ENCODE measurements around the gene ARV1.

Gene ARV1

DNA sequence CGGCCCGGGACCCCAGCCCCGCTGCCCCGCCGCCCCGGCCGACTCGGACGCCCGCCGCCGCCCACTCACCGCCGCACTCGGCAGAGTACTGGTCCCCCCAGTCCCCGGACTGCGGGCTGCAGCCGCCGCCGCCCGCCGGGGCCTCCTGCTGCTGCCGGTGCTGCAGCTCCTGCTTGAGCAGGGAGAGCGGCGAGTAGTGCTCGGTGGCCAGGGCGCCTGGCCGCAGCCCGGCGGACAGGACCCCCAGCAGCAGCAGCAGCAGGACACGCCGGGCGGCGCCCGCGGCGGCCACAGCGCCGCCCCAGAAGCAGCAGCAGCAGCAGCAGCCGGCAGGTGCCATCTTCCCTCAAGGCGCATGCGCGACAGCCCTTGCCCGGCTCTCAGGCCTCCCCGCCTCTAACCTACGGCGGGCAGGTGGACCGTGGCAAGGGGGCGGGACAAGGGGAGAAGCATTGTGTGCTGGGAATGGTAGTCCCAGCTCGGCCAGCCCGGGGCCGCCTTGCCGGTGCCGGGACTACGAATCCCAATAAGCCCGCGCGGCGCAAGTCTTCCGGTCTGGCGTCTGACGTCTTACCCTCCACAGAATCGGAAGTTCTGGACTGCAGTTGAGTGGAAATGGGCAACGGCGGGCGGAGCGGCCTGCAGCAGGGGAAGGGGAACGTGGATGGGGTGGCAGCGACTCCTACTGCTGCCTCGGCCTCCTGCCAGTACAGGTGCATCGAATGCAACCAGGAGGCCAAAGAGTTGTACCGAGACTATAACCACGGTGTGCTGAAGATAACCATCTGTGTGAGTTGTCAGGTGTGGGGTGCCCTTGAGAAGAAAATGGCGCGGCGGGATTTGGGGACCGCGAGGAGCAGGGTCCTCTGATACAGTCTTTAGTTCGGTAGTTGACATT lies at the start of gene ARV1, which contains the start of gene TTC13:
TSS of gene ARV1 (plus strand) at position 604 of the 898 bp plus-strand sequence. CDS start at position 616, 12 bp downstream.
TSS of gene TTC13 (minus strand) at position 371 of the 898 bp plus-strand sequence. CDS start at position 340, 31 bp downstream.
- H3K79me2 ChIP-seq (ENCODE audit: control insufficient read depth, insufficient read depth, low read length, unreplicated experiment), result peaks cover 36% of the 10 kb centered on the region
- peak within 1 kb of the TSS; percentile 89 for H2AFZ ChIP-seq (ENCODE audit: low read length, unreplicated experiment)
- H3K27ac ChIP-seq (ENCODE audit: low read depth, low read length), result no peak within 1 kb of the TSS
- peak within 1 kb of the TSS; percentile 88 for H3K4me3 ChIP-seq (ENCODE audit: low read depth, low read length)
- H3K4me1 ChIP-seq (ENCODE audit: control insufficient read depth, insufficient read depth, low read length, unreplicated experiment), result peaks cover 23% of the 10 kb centered on the region
- peaks cover 9% of the 10 kb centered on the region; the same call in 1 of the 2 replicates for H3K36me3 ChIP-seq (ENCODE audit: insufficient read depth, low read length)
- no peaks in the 10 kb centered on the region for H3K27me3 ChIP-seq (ENCODE audit: insufficient read depth, low read length)

DNA sequence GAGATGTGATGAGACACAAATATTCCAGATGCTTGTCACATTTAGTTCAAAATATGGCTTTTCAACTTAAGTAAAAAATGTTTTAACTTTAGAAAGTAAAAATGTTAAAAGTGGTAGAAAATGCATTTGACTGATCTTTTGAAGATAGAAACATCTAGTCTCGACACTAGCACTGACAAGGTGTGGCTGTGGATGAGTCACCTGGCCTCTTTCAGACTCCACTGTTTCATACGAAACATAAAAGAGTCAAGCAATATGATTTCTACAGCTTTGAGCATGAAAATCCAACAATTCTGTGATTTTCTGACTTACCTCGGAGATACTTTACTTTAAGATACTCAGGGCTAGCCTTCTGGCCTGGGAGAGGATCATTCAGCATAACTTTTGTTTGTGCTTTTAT lies 47.9 kb upstream of the ARV1 start:
- Histone ChIP-seq H3K27me3 (ENCODE audit: insufficient read depth, low read length) (no peaks in the 10 kb centered on the region), H2AFZ (ENCODE audit: low read length, unreplicated experiment) (no peak overlapping the region), H3K79me2 (ENCODE audit: control insufficient read depth, insufficient read depth, low read length, unreplicated experiment) (no peaks in the 10 kb centered on the region), H3K4me3 (ENCODE audit: low read depth, low read length) (no peak overlapping the region), H3K27ac (ENCODE audit: low read depth, low read length) (no peak overlapping the region), H3K36me3 (ENCODE audit: insufficient read depth, low read length) (peaks cover 3% of the 10 kb centered on the region; the same call in 1 of the 2 replicates), H3K4me1 (ENCODE audit: control insufficient read depth, insufficient read depth, low read length, unreplicated experiment) (no peaks in the 10 kb centered on the region)

DNA sequence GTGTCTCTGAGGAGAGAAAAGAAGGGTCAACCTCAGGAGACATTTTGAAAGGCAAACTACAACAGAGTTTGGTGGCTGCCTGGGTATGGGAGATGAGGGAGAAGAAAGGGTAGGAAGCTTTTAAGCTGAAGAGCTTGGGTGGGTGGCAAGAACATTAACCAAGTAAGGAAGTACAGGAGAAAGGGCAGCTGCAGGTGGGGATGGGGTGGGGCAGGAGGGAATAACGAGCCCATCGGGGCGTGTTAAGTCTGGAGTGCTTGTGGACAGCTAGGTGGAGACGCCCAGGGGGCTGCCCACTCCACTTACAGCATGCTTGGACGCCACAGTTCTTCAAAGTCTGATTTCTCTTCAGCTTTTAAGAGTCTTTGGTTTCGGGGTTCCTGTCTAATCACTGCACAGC lies 43.0 kb upstream of the ARV1 start:
- H3K4me3 ChIP-seq (ENCODE audit: low read depth, low read length), result no peak overlapping the region
- no peaks in the 10 kb centered on the region for H3K4me1 ChIP-seq (ENCODE audit: control insufficient read depth, insufficient read depth, low read length, unreplicated experiment)
- no peak overlapping the region for H2AFZ ChIP-seq (ENCODE audit: low read length, unreplicated experiment)
- H3K27ac ChIP-seq (ENCODE audit: low read depth, low read length), result no peak overlapping the region
- H3K79me2 ChIP-seq (ENCODE audit: control insufficient read depth, insufficient read depth, low read length, unreplicated experiment), result no peaks in the 10 kb centered on the region
- H3K36me3 ChIP-seq (ENCODE audit: insufficient read depth, low read length), result no peaks in the 10 kb centered on the region
- no peaks in the 10 kb centered on the region for H3K27me3 ChIP-seq (ENCODE audit: insufficient read depth, low read length)

- no peaks in the 10 kb centered on the region for H3K79me2 ChIP-seq (ENCODE audit: control insufficient read depth, insufficient read depth, low read length, unreplicated experiment)
- no peak overlapping the region for H2AFZ ChIP-seq (ENCODE audit: low read length, unreplicated experiment)
- H3K27ac ChIP-seq (ENCODE audit: low read depth, low read length), result no peak overlapping the region
- no peaks in the 10 kb centered on the region for H3K36me3 ChIP-seq (ENCODE audit: insufficient read depth, low read length)
- no peaks in the 10 kb centered on the region for H3K4me1 ChIP-seq (ENCODE audit: control insufficient read depth, insufficient read depth, low read length, unreplicated experiment)
- no peaks in the 10 kb centered on the region for H3K27me3 ChIP-seq (ENCODE audit: insufficient read depth, low read length)
- no peak overlapping the region for H3K4me3 ChIP-seq (ENCODE audit: low read depth, low read length)
Observed at GRCh38 chr1:230936475-230936874, 42.4 kb upstream of the ARV1 start.

DNA sequence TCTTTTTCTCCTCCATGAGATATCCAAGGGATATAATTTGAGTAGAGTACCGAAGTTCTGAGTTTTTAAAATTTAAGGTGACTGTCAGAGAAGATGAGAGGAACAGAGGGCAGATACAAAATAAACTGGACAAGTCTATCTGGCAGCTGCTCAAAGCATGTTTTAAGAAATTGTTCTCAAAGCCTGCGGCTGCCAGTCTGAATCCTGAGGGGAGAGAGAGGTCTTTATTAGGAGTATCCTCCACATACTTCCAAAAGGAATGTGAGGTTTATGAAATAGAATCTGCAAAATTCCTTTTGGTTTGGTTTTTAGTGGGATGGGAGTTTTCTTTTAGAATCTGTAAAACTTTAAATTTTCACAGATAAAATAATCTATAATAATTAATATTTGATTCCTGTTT lies 41.5 kb upstream of the ARV1 start:
- Histone ChIP-seq H3K4me3 (ENCODE audit: low read depth, low read length) (no peak overlapping the region), H3K27ac (ENCODE audit: low read depth, low read length) (no peak overlapping the region), H3K79me2 (ENCODE audit: control insufficient read depth, insufficient read depth, low read length, unreplicated experiment) (no peaks in the 10 kb centered on the region), H3K36me3 (ENCODE audit: insufficient read depth, low read length) (no peaks in the 10 kb centered on the region), H3K4me1 (ENCODE audit: control insufficient read depth, insufficient read depth, low read length, unreplicated experiment) (no peaks in the 10 kb centered on the region), H2AFZ (ENCODE audit: low read length, unreplicated experiment) (no peak overlapping the region), H3K27me3 (ENCODE audit: insufficient read depth, low read length) (no peaks in the 10 kb centered on the region)

DNA sequence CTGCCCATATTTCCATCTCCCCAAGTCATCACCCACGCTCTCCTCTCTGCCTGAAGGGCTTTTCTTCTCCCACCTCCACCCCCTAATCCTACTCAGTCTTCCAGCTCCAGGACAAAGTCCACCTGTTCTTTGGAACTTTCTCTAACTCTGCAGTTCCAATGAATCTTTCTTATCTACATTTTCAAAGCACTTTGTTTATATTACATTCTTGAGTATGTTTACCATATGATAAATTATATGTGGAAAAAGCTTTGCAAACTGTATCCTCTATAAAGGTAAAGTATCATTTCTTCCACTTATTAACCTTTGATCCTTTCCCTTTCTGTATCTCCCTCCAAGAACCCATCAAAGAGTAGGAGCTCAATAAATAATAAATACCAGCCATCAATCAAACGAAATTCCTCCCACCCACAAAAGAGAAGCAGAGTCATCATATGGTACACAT lies 39.9 kb upstream of the ARV1 start:
- no peaks in the 10 kb centered on the region for H3K4me1 ChIP-seq (ENCODE audit: control insufficient read depth, insufficient read depth, low read length, unreplicated experiment)
- H2AFZ ChIP-seq (ENCODE audit: low read length, unreplicated experiment), result no peak overlapping the region
- no peaks in the 10 kb centered on the region for H3K36me3 ChIP-seq (ENCODE audit: insufficient read depth, low read length)
- H3K27me3 ChIP-seq (ENCODE audit: insufficient read depth, low read length), result no peaks in the 10 kb centered on the region
- no peak overlapping the region for H3K4me3 ChIP-seq (ENCODE audit: low read depth, low read length)
- H3K27ac ChIP-seq (ENCODE audit: low read depth, low read length), result no peak overlapping the region
- no peaks in the 10 kb centered on the region for H3K79me2 ChIP-seq (ENCODE audit: control insufficient read depth, insufficient read depth, low read length, unreplicated experiment)

DNA sequence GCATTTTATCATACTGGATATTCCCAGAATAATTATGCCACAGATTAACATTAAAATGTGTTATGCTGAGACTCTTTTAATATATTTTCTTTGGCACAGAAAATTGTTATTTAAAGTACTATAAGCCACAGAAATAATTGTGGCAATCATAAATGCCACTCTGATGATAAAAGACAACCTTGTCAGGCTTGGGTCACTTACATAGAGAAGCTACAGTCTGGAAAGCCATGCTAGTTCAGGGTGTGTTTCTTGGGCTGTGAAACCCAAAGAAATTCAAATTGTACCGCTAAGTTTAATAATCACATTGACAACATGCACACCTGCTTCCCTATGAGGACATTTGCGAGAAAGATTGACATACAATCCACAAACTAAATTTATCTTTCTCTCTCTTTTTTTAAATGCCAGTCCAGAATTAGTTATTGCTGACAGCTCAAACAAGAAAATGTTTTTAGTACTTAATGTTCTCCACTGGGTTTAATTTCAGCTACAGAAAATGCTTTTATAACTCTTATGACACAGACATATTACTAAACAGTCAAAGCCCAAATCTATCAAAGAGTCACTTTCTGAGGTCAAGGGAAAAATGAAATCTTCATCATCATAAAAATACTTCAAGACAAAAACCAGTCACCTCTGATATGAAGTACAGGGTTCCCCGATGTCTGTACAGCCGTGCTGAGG lies 38.9 kb upstream of the ARV1 start:
- Histone ChIP-seq H3K27ac (ENCODE audit: low read depth, low read length) (no peak overlapping the region), H2AFZ (ENCODE audit: low read length, unreplicated experiment) (no peak overlapping the region), H3K27me3 (ENCODE audit: insufficient read depth, low read length) (no peaks in the 10 kb centered on the region), H3K4me1 (ENCODE audit: control insufficient read depth, insufficient read depth, low read length, unreplicated experiment) (no peaks in the 10 kb centered on the region), H3K4me3 (ENCODE audit: low read depth, low read length) (no peak overlapping the region), H3K79me2 (ENCODE audit: control insufficient read depth, insufficient read depth, low read length, unreplicated experiment) (no peaks in the 10 kb centered on the region), H3K36me3 (ENCODE audit: insufficient read depth, low read length) (no peaks in the 10 kb centered on the region)

GRCh38 chr1:230940848-230941247 lies 38.0 kb upstream of the ARV1 start:
- Histone ChIP-seq H3K79me2 (ENCODE audit: control insufficient read depth, insufficient read depth, low read length, unreplicated experiment) (no peaks in the 10 kb centered on the region), H3K27ac (ENCODE audit: low read depth, low read length) (no peak overlapping the region), H2AFZ (ENCODE audit: low read length, unreplicated experiment) (no peak overlapping the region), H3K36me3 (ENCODE audit: insufficient read depth, low read length) (no peaks in the 10 kb centered on the region), H3K4me3 (ENCODE audit: low read depth, low read length) (no peak overlapping the region), H3K27me3 (ENCODE audit: insufficient read depth, low read length) (no peaks in the 10 kb centered on the region), H3K4me1 (ENCODE audit: control insufficient read depth, insufficient read depth, low read length, unreplicated experiment) (no peaks in the 10 kb centered on the region)

- Histone ChIP-seq H3K27ac (ENCODE audit: low read depth, low read length) (no peak overlapping the region), H3K27me3 (ENCODE audit: insufficient read depth, low read length) (no peaks in the 10 kb centered on the region), H3K4me1 (ENCODE audit: control insufficient read depth, insufficient read depth, low read length, unreplicated experiment) (no peaks in the 10 kb centered on the region), H3K4me3 (ENCODE audit: low read depth, low read length) (no peak overlapping the region), H2AFZ (ENCODE audit: low read length, unreplicated experiment) (no peak overlapping the region), H3K79me2 (ENCODE audit: control insufficient read depth, insufficient read depth, low read length, unreplicated experiment) (no peaks in the 10 kb centered on the region), H3K36me3 (ENCODE audit: insufficient read depth, low read length) (no peaks in the 10 kb centered on the region)
Observed at GRCh38 chr1:230943048-230943593, 35.8 kb upstream of the ARV1 start.

DNA sequence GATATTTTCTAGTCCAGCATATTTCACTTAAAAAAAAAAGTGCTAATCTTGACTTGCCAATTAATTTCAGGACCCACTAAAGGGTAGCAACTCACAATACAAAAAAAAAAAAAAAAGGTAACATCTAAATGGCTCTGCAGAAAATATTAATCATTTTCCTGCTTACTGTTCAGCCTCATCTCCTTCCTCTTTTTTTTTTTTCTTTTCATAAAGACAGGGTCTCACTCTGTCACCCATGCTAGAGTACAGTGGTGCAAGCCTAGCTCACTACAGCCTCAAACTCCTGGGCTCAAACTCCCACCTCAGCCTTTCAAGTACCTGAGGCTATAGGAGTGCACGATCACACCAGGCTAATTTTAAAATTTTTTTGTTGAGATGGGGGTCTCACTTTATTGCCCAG lies 30.6 kb upstream of the ARV1 start:
- no peak overlapping the region for H2AFZ ChIP-seq (ENCODE audit: low read length, unreplicated experiment)
- no peaks in the 10 kb centered on the region for H3K36me3 ChIP-seq (ENCODE audit: insufficient read depth, low read length)
- H3K27me3 ChIP-seq (ENCODE audit: insufficient read depth, low read length), result no peaks in the 10 kb centered on the region
- H3K27ac ChIP-seq (ENCODE audit: low read depth, low read length), result no peak overlapping the region
- H3K79me2 ChIP-seq (ENCODE audit: control insufficient read depth, insufficient read depth, low read length, unreplicated experiment), result no peaks in the 10 kb centered on the region
- H3K4me3 ChIP-seq (ENCODE audit: low read depth, low read length), result no peak overlapping the region
- H3K4me1 ChIP-seq (ENCODE audit: control insufficient read depth, insufficient read depth, low read length, unreplicated experiment), result no peaks in the 10 kb centered on the region

All from ACC112 (cell line).